Endothelial cell of umbilical vein (primary cell): Measurements from ENCODE around the gene FAM114A1. TPM values are rescaled to one million over a fixed set of nuclear protein-coding genes. Genes with fewer than 3 reads are reported as not detected.

Source experiments
- BruUV-seq: library from RNA; stranded (reverse); fragments of 400-500 nt; replicated peaks from 2 replicates; lab custom pipeline; 2021; lab: Mats Ljungman, UMichigan
- CTCF ChIA-PET: fragments of 300-600, 350-600 bp; sonication (Branson Sonifier 250); formaldehyde crosslinking; loops from one replicate; lab custom pipeline; 2021; ENCODE audit warnings: antibody characterized with exemption, inconsistent platforms; lab: Charles Lee
- POLR2A ChIA-PET: fragments of 300-600, 350-600 bp; sonication (Branson Sonifier 250); formaldehyde crosslinking; loops from one replicate; lab custom pipeline; 2021; ENCODE audit warnings: antibody characterized with exemption, inconsistent platforms; lab: Charles Lee
- DNase-seq: peaks from one replicate; pipeline ENCODE4 v3.0.0-alpha.2; 2011; ENCODE audit warnings: low read depth, low spot score
- FAIRE-seq: peaks from 2 replicates; lab custom pipeline; 2011; peaks lifted over from hg19 to GRCh38; lab: Jason Lieb, UNC
- H2AFZ ChIP-seq: 2 replicates; pipeline ENCODE4 v1.6.0; 2012; ENCODE audit warnings: low read depth, low read length, control low read depth, inconsistent platforms
- H3K27ac ChIP-seq: 2 replicates; pipeline ENCODE4 v1.5.1; 2011; ENCODE audit warnings: low read depth, mild to moderate bottlenecking, control low read depth, low read length, moderate library complexity; ENCODE audit not compliant: insufficient read depth
- H3K27me3 ChIP-seq, 2 experiments: 2 replicates each; pipeline versions ENCODE4 v1.6.0 to v1.6.1; 2011; ENCODE audit warnings: low read length in 2 of 2, mixed read lengths in 1 of 2; ENCODE audit not compliant: control insufficient read depth in 2 of 2, insufficient read depth in 2 of 2
- H3K36me3 ChIP-seq, 2 experiments: 2 replicates in 1 of 2; 3 replicates in 1 of 2; pipeline ENCODE4 v1.5.1; 2011; ENCODE audit warnings: low read length in 2 of 2, mild to moderate bottlenecking in 1 of 2, moderate library complexity in 1 of 2; ENCODE audit not compliant: control insufficient read depth in 2 of 2, insufficient read depth in 2 of 2; ENCODE audit errors: extremely low read depth in 1 of 2
- H3K4me1 ChIP-seq: 3 replicates; pipeline ENCODE4 v1.5.1; 2011; ENCODE audit warnings: mild to moderate bottlenecking, low read length; ENCODE audit not compliant: control insufficient read depth, insufficient read depth; ENCODE audit errors: extremely low read depth
- H3K4me2 ChIP-seq: 2 replicates; pipeline ENCODE4 v1.6.1; 2011; ENCODE audit warnings: low read length, control low read depth, mixed read lengths; ENCODE audit not compliant: insufficient read depth
- H3K4me3 ChIP-seq, 3 experiments: fragments of 200-600 bp in 1 of 3; sonication (generic), shearing (Covaris generic) in 1 of 3; replicated peaks in 1 of 3; 2 replicates each; pipeline ENCODE4 v1.5.1; 2011 to 2016; ENCODE audit warnings: control low read depth in 3 of 3, low read length in 3 of 3, mild to moderate bottlenecking in 2 of 3, inconsistent platforms in 1 of 3, low read depth in 1 of 3, moderate library complexity in 1 of 3; ENCODE audit not compliant: insufficient read depth in 1 of 3
- H3K79me2 ChIP-seq: 2 replicates; pipeline ENCODE4 v1.6.0; 2012; ENCODE audit warnings: low read length, inconsistent platforms; ENCODE audit not compliant: control insufficient read depth, insufficient read depth
- H3K9ac ChIP-seq: replicated peaks from 2 replicates; pipeline ENCODE3; 2011; ENCODE audit warnings: low read length, control low read depth; ENCODE audit not compliant: insufficient read depth; ENCODE audit errors: extremely low read depth
- H3K9me1 ChIP-seq: replicated peaks from 3 replicates; pipeline ENCODE4 v1.6.0; 2011; ENCODE audit warnings: mild to moderate bottlenecking, low read length; ENCODE audit not compliant: control insufficient read depth, insufficient read depth; ENCODE audit errors: extremely low read depth
- H3K9me3 ChIP-seq: replicated peaks from 2 replicates; pipeline ENCODE4 v1.5.1; 2012; ENCODE audit warnings: low read length, inconsistent platforms; ENCODE audit not compliant: control insufficient read depth, insufficient read depth
- H4K20me1 ChIP-seq: replicated peaks from 2 replicates; pipeline ENCODE3; 2011; ENCODE audit warnings: mild to moderate bottlenecking, low read length; ENCODE audit not compliant: control insufficient read depth, insufficient read depth; ENCODE audit errors: extremely low read depth
- CTCF ChIP-seq, 2 donors: IDR thresholded peaks; 1 replicate in 1 of 2; 2 replicates in 1 of 2; pipeline ENCODE4 v1.5.1; 2011; ENCODE audit warnings: low read length in 2 of 2, mild to moderate bottlenecking in 2 of 2, moderate library complexity in 2 of 2, control low read depth in 1 of 2, inconsistent platforms in 1 of 2, low read depth in 1 of 2; ENCODE audit not compliant: insufficient read depth in 1 of 2; ENCODE audit errors: extremely low read depth in 1 of 2
- EZH2 ChIP-seq: IDR thresholded peaks from 2 replicates; pipeline ENCODE4 v1.6.1; 2012; ENCODE audit warnings: borderline replicate concordance, low read depth, mild to moderate bottlenecking, moderate library complexity, low read length, inconsistent platforms; ENCODE audit not compliant: severe bottlenecking
- FOS ChIP-seq: IDR thresholded peaks from 2 replicates; pipeline ENCODE4 v1.6.1; 2011; ENCODE audit warnings: mild to moderate bottlenecking, low read length, moderate library complexity, borderline replicate concordance; ENCODE audit not compliant: insufficient read depth
- GATA2 ChIP-seq: IDR thresholded peaks from 2 replicates; pipeline ENCODE4 v1.7.0; 2011; ENCODE audit warnings: low read depth, mild to moderate bottlenecking, moderate library complexity, mixed read lengths, low read length; ENCODE audit not compliant: insufficient read length, insufficient read depth
- JUN ChIP-seq: IDR thresholded peaks from 2 replicates; pipeline ENCODE4 v1.6.1; 2011; ENCODE audit warnings: borderline replicate concordance, low read depth; ENCODE audit not compliant: insufficient read length, insufficient read depth
- MAX ChIP-seq: IDR thresholded peaks from 2 replicates; pipeline ENCODE4 v1.6.1; 2011; ENCODE audit not compliant: insufficient read depth, insufficient read length
- MYC ChIP-seq: IDR thresholded peaks from one replicate; pipeline ENCODE4 v1.6.1; 2011; ENCODE audit warnings: mild to moderate bottlenecking, low read depth, low read length
- POLR2A ChIP-seq: IDR thresholded peaks from 2 replicates; pipeline ENCODE4 v1.6.1; 2012; ENCODE audit warnings: low read depth, mild to moderate bottlenecking, control low read depth, low read length
- POLR2AphosphoS5 ChIP-seq: IDR thresholded peaks from 2 replicates; pipeline ENCODE4 v1.6.1; 2012; ENCODE audit warnings: low read depth, mild to moderate bottlenecking, control low read depth, low read length, moderate library complexity; ENCODE audit not compliant: insufficient read depth
- dilution Hi-C: fragments of 300-500 bp; cut with MboI; formaldehyde crosslinking; loops from one replicate; pipeline ENCODE4 v1.15.0; 2019; ENCODE audit warnings: low sequenced_read_pairs; ENCODE audit not compliant: extremely low pct_ligation_motif_present
- intact Hi-C: fragments of 100-400 bp; cut with micrococcal nuclease; formaldehyde crosslinking; loops from one replicate; pipeline ENCODE4 v1.10.0; 2022
- polyA plus RNA-seq, 4 experiments: library from polyadenylated mRNA; depleted of rRNA in 3 of 4; stranded (reverse) in 3 of 4; unstranded in 1 of 4; fragments of >200 nt; gene quantifications; 2 replicates each; pipeline versions ENCODE4 v1.2.1 to v1.2.3, GENCODE V29; 2011 to 2012; ENCODE audit warnings: missing spikeins in 1 of 4
- total RNA-seq: library from RNA; stranded (reverse); gene quantifications from 2 replicates; pipeline ENCODE4 v1.2.3, GENCODE V29; 2021

FAM114A1 gene
- total and polyA plus RNA-seq, 2 donors (not counting 3 experiments of a cell fraction or from before 2014, with no cell fraction given), result 99.2 to 118 TPM

GRCh38 chr4:38952017-38952416 is 84.4 kb downstream of the FAM114A1 start:
- H3K27ac ChIP-seq, result no peak overlapping the region
- CTCF ChIA-PET, result interaction anchor here (5.0 kb wide), 1 partner anchor 183 kb away, joined by 18 read pairs; no protein-coding TSS in a partner anchor
- POLR2A ChIA-PET, result no interaction called here
- H3K9me1 ChIP-seq, result no peaks in the 10 kb centered on the region
- no TSS peak for BruUV-seq
- H3K4me3 ChIP-seq, result no peak overlapping the region
- no peak for FAIRE-seq
- H3K27me3 ChIP-seq, result peaks cover 2 to 15% of the 10 kb centered on the region in 2 experiments
- intact Hi-C loops (no loop called here), dilution Hi-C loops (no loop called here)
- TF ChIP-seq CTCF (IDR thresholded peaks at IDR 0.05; ENCODE audit: extremely low read depth in 1 of 2, insufficient read depth in 1 of 2, low read depth in 1 of 2, low read length in 2 of 2), result no peak
- no peak for TF ChIP-seq MYC
- TF ChIP-seq JUN, result no peak
- no peak for TF ChIP-seq GATA2
- TF ChIP-seq POLR2AphosphoS5, result no peak
- TF ChIP-seq FOS, result no peak
- TF ChIP-seq POLR2A, result no peak
- no peak for TF ChIP-seq MAX
- TF ChIP-seq EZH2, result no peak
- no peaks in the 10 kb centered on the region for H4K20me1 ChIP-seq
- H3K79me2 ChIP-seq, result no peaks in the 10 kb centered on the region
- H2AFZ ChIP-seq, result no peak overlapping the region
- H3K36me3 ChIP-seq, result no peaks in the 10 kb centered on the region
- no peak overlapping the region for H3K4me2 ChIP-seq
- H3K4me1 ChIP-seq, result peaks cover 6% of the 10 kb centered on the region
- H3K9ac ChIP-seq, result no peak overlapping the region
- DNase-seq, result no peak
- H3K9me3 ChIP-seq, result no peaks in the 10 kb centered on the region
